ENCODE measurements around the gene KCNN2.

The KCNN2 gene

GRCh38 chr5:114361724-114362196 lies at the start of gene KCNN2:
TSS of gene KCNN2 (plus strand) at chr5:114362070. CDS start at chr5:114362140, 70 bp downstream.
- DNase-seq (ENCODE audit: low read depth in 2 of 2) = no peak

DNA sequence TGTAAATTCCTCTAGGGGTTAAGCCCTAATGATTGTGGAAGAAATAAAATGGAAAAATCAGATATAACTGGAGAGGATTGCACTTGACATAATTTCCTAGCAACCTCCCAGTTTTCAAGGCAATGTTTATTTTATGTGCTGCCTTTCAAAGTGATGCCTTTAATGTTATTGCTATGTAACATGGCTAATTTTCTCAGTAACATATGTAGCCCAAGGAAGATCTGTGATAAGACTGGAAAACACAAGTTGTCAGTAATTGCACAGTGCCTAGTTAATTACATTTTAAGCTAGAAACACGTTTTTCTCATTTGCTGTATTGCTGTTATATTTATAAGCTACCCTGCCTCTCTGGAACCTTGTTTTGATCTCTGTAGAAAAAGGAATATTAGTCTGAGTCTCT lies 49.2 kb upstream of the KCNN2 start:
- no peak for DNase-seq (ENCODE audit: low read depth in 2 of 2)

GRCh38 chr5:114314061-114314460 lies 47.8 kb upstream of the KCNN2 start:
- DNase-seq (ENCODE audit: low read depth in 2 of 2) = no peak

GRCh38 chr5:114316167-114316566 lies 45.7 kb upstream of the KCNN2 start:
- DNase-seq (ENCODE audit: low read depth in 2 of 2) = no peak

- no peak for DNase-seq (ENCODE audit: low read depth in 2 of 2)
These were observed 44.1 kb upstream of the KCNN2 start for GRCh38 chr5:114317751-114318150.

- DNase-seq (ENCODE audit: low read depth in 2 of 2) = no peak
These were observed 42.6 kb upstream of the KCNN2 start for GRCh38 chr5:114319236-114319635.

GRCh38 chr5:114319821-114320220 lies 42.0 kb upstream of the KCNN2 start:
- no peak for DNase-seq (ENCODE audit: low read depth in 2 of 2)

DNA sequence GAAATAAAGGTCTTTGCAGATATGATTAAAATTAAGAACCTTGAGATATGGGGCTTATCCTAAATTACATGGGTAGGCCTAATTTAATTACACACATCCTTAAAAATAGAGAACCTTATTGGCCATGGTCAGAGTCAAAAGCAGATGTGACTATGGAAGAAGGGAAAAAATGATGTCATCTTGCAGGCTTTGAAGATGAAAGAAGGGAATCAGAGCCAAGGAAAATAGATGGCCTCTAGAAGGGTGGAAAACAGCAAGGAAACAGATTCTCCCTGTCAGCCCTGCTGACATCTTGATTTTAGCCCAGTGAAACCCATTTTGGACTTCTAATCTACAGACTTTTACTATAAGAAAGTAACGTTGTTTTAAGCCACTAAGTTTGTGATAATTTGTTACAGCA lies 37.6 kb upstream of the KCNN2 start:
- no peak for DNase-seq (ENCODE audit: low read depth in 2 of 2)

GRCh38 chr5:114325541-114325940 lies 36.3 kb upstream of the KCNN2 start:
- DNase-seq (ENCODE audit: low read depth in 2 of 2) = no peak

GRCh38 chr5:114327474-114327873 lies 34.4 kb upstream of the KCNN2 start:
- DNase-seq (ENCODE audit: low read depth in 2 of 2) = no peak

GRCh38 chr5:114327987-114328386 lies 33.9 kb upstream of the KCNN2 start:
- DNase-seq (ENCODE audit: low read depth in 2 of 2) = no peak

DNA sequence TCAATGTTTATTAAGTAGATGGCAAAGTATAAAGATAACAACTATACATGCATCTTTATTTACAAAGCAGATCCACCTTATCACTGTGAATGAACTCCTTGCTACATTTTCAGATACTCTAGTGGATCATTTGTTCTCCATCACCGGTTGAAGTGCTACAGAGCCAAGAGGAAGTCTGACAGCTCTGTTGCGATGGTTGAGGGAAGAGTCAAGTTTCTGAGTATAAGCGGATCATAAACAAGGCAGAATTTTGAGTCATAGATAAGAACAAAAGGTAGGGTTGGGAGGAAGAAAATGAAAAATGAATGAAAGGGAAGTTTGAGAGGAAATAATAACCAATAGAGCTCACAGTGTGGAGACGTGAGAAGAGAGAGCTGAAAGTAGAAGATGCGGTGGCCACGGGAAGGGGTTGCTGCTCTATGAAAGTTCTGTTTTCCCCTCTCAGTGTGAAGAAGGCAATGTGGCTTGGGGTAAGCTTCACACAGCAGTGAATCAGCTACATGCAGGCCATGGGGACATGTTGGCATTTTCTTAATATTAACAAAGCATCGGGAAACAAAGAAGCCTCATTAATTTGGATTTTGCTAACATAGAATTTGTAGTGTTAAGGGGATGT lies 30.8 kb upstream of the KCNN2 start:
- no peak for DNase-seq (ENCODE audit: low read depth in 2 of 2)

- no peak for DNase-seq (ENCODE audit: low read depth in 2 of 2)
These were observed 29.4 kb upstream of the KCNN2 start for GRCh38 chr5:114332493-114332892.

DNA sequence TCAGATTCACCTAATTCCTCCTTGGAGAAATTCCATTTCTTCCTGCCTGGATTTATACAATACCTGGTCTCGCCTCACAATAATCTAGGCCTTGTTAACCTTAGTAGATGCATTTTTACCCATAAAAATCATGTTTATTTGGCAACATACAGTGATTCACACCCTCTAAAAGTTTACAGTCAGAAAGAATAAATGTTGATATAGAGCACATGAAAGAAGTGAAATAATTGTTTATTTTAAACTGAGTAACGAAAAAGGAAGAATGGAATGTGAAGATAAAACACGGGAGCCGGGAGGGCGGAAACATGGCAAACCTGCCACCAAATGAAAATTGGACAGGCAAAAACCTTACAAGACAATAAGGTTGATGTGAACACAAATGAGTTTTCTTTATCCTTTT lies 28.9 kb upstream of the KCNN2 start:
- no peak for DNase-seq (ENCODE audit: low read depth in 2 of 2)

- DNase-seq (ENCODE audit: low read depth in 2 of 2) = no peak
These were observed 26.5 kb upstream of the KCNN2 start for GRCh38 chr5:114335391-114335790.

- DNase-seq (ENCODE audit: low read depth in 2 of 2) = no peak
These were observed 22.8 kb upstream of the KCNN2 start for GRCh38 chr5:114339108-114339507.

DNA sequence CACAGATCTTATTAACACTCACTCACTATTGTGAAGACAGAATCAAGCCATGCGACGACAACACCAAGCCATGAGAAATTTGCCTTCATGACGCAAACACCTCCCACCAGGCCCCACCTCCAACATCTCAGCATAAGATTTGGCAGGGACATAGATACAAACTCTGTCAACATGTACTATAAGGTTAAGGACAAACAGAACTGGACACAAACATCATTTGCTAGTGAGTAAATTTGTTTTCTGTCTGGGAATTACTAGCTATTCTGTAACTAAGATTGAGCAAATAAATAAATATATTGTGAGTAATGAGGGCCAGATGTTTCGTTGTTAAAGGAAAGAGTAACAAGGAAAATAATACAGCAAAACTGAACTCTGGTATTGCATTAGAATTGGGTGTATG lies 15.7 kb upstream of the KCNN2 start:
- no peak for DNase-seq (ENCODE audit: low read depth in 2 of 2)

GRCh38 chr5:114355086-114355830 lies 6.6 kb upstream of the KCNN2 start:
- DNase-seq (ENCODE audit: low read depth in 2 of 2) = no peak

DNA sequence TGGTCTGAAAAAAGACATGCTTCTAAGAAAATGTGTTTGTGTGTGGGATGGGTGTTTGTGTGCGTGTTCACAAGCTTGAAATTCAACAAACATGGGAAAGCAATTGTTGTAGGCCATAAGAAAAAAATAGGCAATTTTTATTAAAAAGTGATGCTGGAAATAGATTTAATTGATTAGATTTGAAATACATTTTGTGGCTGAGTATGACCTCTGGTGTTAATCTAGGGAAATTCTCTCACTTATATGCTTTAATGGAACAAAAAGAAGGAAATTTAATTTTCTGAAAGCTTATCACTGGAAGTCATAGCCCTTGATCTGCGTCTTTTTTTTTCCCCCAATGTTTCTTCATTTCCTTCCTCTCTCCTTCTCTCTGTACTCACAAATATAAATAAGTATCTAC lies 3.5 kb upstream of the KCNN2 start:
- no peak for DNase-seq (ENCODE audit: low read depth in 2 of 2)

DNA sequence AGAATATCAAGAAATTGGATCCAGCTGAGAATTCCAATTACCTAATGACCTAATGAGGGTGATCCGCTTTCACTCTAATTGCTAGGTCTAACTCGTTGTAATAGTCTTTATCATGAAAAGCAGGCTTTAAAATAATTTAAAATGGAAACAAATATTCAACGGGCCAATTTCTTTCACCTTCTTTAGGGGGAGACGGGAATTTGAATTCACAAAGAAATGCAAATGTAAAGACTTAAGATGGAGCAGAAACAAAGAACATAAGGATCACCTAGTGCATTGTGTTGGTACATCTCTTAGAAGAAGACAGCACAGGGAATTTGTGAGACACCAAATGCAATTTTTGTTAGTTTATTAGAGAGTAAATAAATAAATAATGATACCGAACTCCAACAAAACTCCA lies 1.5 kb upstream of the KCNN2 start:
- DNase-seq (ENCODE audit: low read depth in 2 of 2) = no peak

GRCh38 chr5:114360816-114361723 lies 800 bp upstream of the KCNN2 start:
- no peak for DNase-seq (ENCODE audit: low read depth in 2 of 2)

DNA sequence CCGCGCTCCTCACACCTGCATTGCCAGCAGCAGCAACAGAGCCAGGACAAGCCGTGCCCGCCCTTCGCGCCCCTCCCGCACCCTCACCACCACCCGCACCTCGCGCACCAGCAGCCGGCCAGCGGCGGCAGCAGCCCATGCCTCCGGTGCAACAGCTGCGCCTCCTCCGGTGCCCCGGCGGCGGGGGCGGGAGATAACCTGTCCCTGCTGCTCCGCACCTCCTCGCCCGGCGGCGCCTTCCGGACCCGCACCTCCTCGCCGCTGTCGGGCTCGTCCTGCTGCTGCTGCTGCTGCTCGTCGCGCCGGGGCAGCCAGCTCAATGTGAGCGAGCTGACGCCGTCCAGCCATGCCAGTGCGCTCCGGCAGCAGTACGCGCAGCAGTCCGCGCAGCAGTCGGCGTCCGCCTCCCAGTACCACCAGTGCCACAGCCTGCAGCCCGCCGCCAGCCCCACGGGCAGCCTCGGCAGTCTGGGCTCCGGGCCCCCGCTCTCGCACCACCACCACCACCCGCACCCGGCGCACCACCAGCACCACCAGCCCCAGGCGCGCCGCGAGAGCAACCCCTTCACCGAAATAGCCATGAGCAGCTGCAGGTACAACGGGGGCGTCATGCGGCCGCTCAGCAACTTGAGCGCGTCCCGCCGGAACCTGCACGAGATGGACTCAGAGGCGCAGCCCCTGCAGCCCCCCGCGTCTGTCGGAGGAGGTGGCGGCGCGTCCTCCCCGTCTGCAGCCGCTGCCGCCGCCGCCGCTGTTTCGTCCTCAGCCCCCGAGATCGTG lies 517 bp downstream of the KCNN2 start:
- no peak for DNase-seq (ENCODE audit: low read depth in 2 of 2)
